Upper lobe of right lung (tissue), 1 donor: ENCODE data around the gene WT1. TPM values are rescaled to one million over a fixed set of nuclear protein-coding genes. Genes with fewer than 3 reads are reported as not detected.

Experiments used
- ATAC-seq: fragments of 200-7000 bp; cut with Tn5 transposase; one replicate; pipeline ENCODE4 v1.9.1; 2020; ENCODE audit warnings: mild to moderate bottlenecking, moderate library complexity
- DNase-seq: peaks from one replicate; pipeline ENCODE4 v3.0.0-alpha.2; 2020
- H3K27ac ChIP-seq: fragments of 200-600 bp; one replicate; pipeline ENCODE4 v1.8.0; 2022
- H3K27me3 ChIP-seq: fragments of 200-600 bp; one replicate; pipeline ENCODE4 v1.8.0; 2022; ENCODE audit warnings: mild to moderate bottlenecking
- H3K36me3 ChIP-seq: fragments of 200-600 bp; one replicate; pipeline ENCODE4 v1.8.0; 2022
- H3K4me1 ChIP-seq: fragments of 200-600 bp; one replicate; pipeline ENCODE4 v1.8.0; 2022
- H3K4me3 ChIP-seq: fragments of 200-600 bp; one replicate; pipeline ENCODE4 v1.8.0; 2022; ENCODE audit warnings: mild to moderate bottlenecking
- H3K9me3 ChIP-seq: fragments of 200-600 bp; one replicate; pipeline ENCODE4 v1.8.0; 2022
- intact Hi-C: fragments of 100-400 bp; cut with DNase I; formaldehyde crosslinking; loops from one replicate; pipeline ENCODE4 v1.11.0; 2022
- total RNA-seq: library from RNA; stranded (reverse); fragmentation: NEBNext Ultra II Directional; extraction: Animal tissue kit (Norgen Biotek cat#: 25700); gene quantifications from one replicate; pipeline ENCODE4 v1.2.1, GENCODE V29; 2021
- TF ChIP-seq, protein P1 (sequence below): fragments of 200-600 bp; IDR thresholded peaks from one replicate; pipeline ENCODE4 v1.8.0; 2022; ENCODE audit warnings: antibody characterized with exemption
- donor health status: DM: no; HTN: yes; CAD: no; lungs with severe emphysema.

Gene WT1
- total RNA-seq, 1 donor from 2014 or later, result 1.5 TPM

DNA sequence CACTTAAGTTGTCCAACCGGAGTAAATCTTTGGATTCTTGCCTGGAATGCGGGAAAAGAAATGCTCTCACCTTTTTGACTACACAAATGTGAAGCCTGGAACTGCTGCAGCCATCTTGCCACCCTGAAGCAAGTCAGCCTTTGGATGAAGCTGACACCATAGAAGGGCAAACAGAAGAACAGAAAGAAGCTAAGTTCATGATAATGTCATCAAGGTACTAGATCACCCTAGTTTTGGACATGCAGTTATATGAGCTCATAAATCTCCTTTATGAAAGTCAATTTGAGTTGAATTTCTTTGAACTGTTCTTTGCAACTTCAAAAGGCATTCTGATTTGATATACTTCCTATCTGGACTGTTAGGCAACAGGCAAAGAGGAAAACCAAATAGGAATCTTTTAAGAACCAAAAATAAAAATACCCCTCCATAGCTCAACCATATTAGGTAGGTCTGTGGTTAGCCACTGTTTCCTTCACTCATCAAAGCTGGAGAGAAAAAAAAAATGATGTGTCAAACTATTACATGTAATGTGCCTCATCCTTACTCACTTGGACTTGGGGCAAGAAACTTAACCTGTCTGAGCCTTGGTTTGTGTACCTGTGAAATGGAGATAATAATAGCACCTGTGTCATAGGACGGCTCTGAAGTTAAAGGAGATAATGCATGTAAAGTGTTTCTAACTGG lies 91.9 kb downstream of the WT1 start:
- Histone ChIP-seq H3K4me1 (no peaks in the 10 kb centered on the region), H3K27me3 (no peaks in the 10 kb centered on the region), H3K4me3 (no peak overlapping the region), H3K36me3 (no peaks in the 10 kb centered on the region), H3K27ac (no peak overlapping the region), H3K9me3 (no peaks in the 10 kb centered on the region)
- DNase-seq, result no peak
- TF ChIP-seq, protein P1, sequence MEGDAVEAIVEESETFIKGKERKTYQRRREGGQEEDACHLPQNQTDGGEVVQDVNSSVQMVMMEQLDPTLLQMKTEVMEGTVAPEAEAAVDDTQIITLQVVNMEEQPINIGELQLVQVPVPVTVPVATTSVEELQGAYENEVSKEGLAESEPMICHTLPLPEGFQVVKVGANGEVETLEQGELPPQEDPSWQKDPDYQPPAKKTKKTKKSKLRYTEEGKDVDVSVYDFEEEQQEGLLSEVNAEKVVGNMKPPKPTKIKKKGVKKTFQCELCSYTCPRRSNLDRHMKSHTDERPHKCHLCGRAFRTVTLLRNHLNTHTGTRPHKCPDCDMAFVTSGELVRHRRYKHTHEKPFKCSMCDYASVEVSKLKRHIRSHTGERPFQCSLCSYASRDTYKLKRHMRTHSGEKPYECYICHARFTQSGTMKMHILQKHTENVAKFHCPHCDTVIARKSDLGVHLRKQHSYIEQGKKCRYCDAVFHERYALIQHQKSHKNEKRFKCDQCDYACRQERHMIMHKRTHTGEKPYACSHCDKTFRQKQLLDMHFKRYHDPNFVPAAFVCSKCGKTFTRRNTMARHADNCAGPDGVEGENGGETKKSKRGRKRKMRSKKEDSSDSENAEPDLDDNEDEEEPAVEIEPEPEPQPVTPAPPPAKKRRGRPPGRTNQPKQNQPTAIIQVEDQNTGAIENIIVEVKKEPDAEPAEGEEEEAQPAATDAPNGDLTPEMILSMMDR, result no peak
- intact Hi-C loops, result no loop called here
- no peak for ATAC-seq

DNA sequence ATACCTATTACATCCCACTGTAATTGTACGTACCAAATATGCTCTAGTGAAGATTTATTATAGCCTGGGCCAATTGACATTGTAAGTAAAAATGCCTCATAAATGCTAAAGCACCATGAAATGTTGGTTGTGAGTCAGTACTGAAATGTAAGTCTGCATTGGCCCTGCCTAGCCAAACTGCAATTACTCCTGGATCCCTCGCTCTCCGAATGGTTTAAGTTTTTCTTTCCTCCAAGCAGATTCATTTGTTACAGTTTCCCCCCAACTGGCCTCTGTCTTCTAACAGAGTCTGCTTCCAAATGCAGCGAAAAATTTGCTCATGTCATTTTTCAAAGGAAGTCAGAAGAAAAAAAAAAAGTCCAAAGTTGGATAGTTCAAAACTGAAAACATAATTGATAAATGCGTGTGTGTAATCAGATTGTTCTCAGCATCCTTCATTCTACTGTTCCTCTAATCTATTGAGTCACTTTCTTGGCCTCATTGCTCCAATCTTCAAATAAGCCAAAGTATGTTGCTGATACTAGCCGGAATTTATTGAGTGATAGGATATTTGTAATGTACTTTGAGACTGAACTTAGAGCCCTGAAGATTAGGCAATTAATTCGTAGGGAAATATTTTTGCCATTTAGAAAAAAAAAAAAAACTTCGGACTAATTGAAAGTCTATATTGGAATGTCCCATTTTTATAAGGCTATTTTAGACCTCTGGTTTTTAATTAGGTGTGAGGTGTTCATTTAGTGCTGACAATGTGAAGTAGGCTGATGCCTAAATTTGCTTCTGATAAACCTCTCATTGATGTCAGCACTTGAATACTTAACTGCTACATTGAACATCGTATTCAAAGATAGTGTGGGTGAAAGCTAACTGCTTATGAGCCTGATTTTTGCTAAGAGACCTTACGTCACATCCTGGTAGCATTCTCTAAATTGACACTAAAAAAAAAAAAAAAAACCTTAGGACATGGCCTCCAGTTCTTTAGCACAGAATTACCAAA lies 93.4 kb downstream of the WT1 start:
- ATAC-seq (no peak), DNase-seq (no peak)
- H3K4me1 ChIP-seq, result no peaks in the 10 kb centered on the region
- TF ChIP-seq, protein P1, result no peak
- H3K27me3 ChIP-seq, result peaks cover 5% of the 10 kb centered on the region
- intact Hi-C loops, result no loop called here
- no peaks in the 10 kb centered on the region for H3K9me3 ChIP-seq
- no peak overlapping the region for H3K27ac ChIP-seq
- no peaks in the 10 kb centered on the region for H3K36me3 ChIP-seq
- H3K4me3 ChIP-seq, result no peak overlapping the region

DNA sequence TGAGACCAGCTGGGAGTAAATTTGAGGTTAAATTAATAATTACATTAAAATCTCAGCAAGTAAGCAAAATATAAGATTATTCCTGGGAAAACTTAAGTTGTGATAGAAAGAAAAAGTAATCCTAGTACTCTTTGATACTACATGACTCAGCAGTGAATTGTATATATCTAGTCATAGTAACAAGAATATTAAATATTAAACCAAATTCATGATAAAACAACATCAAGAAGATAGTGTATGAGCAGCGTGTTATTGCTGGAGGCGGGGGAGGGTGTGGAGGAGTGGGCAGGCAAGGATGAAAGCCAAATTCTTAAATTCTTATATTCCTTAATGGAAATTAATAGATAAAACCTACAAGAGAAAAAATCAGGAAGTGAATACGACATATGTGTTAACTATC lies 95.2 kb downstream of the WT1 start:
- TF ChIP-seq, protein P1, result no peak
- no peaks in the 10 kb centered on the region for H3K4me1 ChIP-seq
- no peaks in the 10 kb centered on the region for H3K36me3 ChIP-seq
- no peak for ATAC-seq
- peaks cover 9% of the 10 kb centered on the region for H3K27me3 ChIP-seq
- intact Hi-C loops, result no loop called here
- H3K4me3 ChIP-seq, result no peak overlapping the region
- H3K27ac ChIP-seq, result no peak overlapping the region
- no peaks in the 10 kb centered on the region for H3K9me3 ChIP-seq
- DNase-seq, result no peak

Other genes with a start within 250 kb of the WT1 start
- gene EIF3M, start 148.3 kb upstream of the WT1 start, total RNA-seq, result 144 TPM